HepG2 (cell line): ENCODE data around the gene LTA. TPM values are rescaled to one million over a fixed set of nuclear protein-coding genes. Genes with fewer than 3 reads are reported as not detected.

Experiments
- AHDC1 ChIP-seq: sonication (generic); formaldehyde crosslinking; IDR thresholded peaks from 2 replicates; pipeline ENCODE4 v1.5.1; 2020; ENCODE audit warnings: mild to moderate bottlenecking, missing genetic modification reagents, borderline replicate concordance
- ASH2L ChIP-seq: fragments of 300-600, 200-600 bp; sonication (generic); IDR thresholded peaks from 2 replicates; pipeline ENCODE4 v1.7.0; 2017; ENCODE audit warnings: low read depth, mild to moderate bottlenecking, moderate library complexity, mixed read lengths, low read length; ENCODE audit not compliant: insufficient read length
- CBX2 ChIP-seq, 2 experiments: fragments of 200-600 bp in 1 of 2; sonication (generic); formaldehyde crosslinking in 1 of 2; IDR thresholded peaks; 2 replicates each; pipeline versions ENCODE4 v1.7.0 to v1.8.1; 2018 to 2022; ENCODE audit warnings: low read depth in 2 of 2, low read length in 1 of 2, mild to moderate bottlenecking in 1 of 2, missing genetic modification reagents in 1 of 2
- HNRNPK ChIP-seq: fragments of 200-400 bp; formaldehyde crosslinking; IDR thresholded peaks from 2 replicates; pipeline ENCODE4 v1.6.1; 2018; ENCODE audit warnings: low read length, low read depth, moderate library complexity, mild to moderate bottlenecking; ENCODE audit not compliant: poor library complexity, severe bottlenecking
- HOXA3 ChIP-seq: sonication (generic); formaldehyde crosslinking; IDR thresholded peaks from 2 replicates; pipeline ENCODE4 v1.5.0; 2020; ENCODE audit warnings: missing genetic modification reagents
- NR2F6 ChIP-seq, 2 experiments: IDR thresholded peaks; 2 replicates each; pipeline ENCODE4 v1.6.1; 2016; ENCODE audit warnings: antibody characterized with exemption in 1 of 2, mild to moderate bottlenecking in 1 of 2
- PHF5A ChIP-seq: IDR thresholded peaks from one replicate; pipeline ENCODE4 v1.6.1; 2018; ENCODE audit warnings: low read depth, missing genetic modification reagents; ENCODE audit not compliant: unreplicated experiment
- RFXAP ChIP-seq: sonication (generic); formaldehyde crosslinking; IDR thresholded peaks from 2 replicates; pipeline ENCODE4 v1.4.0; 2020; ENCODE audit warnings: missing genetic modification reagents, borderline replicate concordance
- ZBTB10 ChIP-seq: sonication (generic); formaldehyde crosslinking; IDR thresholded peaks from 2 replicates; pipeline ENCODE4 v1.4.0; 2020; ENCODE audit warnings: missing genetic modification reagents, borderline replicate concordance
- ZC3H13 ChIP-seq: sonication (generic); formaldehyde crosslinking; IDR thresholded peaks from 2 replicates; pipeline ENCODE4 v1.8.1; 2023; ENCODE audit warnings: mild to moderate bottlenecking, missing genetic modification reagents, moderate library complexity
- ZFP1 ChIP-seq: IDR thresholded peaks from 2 replicates; pipeline ENCODE4 v1.6.1; 2016
- ZGPAT ChIP-seq: IDR thresholded peaks from 2 replicates; pipeline ENCODE4 v1.6.1; 2016; ENCODE audit warnings: mild to moderate bottlenecking
- ZNF160 ChIP-seq: sonication (generic); formaldehyde crosslinking; IDR thresholded peaks from 2 replicates; pipeline ENCODE4 v1.8.0; 2022; ENCODE audit warnings: mild to moderate bottlenecking, inconsistent platforms, missing genetic modification reagents
- ZNF256 ChIP-seq: sonication (generic); formaldehyde crosslinking; conservative IDR thresholded peaks from 2 replicates; pipeline ENCODE4 v1.4.0; 2020; ENCODE audit warnings: missing genetic modification reagents
- ZNF329 ChIP-seq: sonication (generic); formaldehyde crosslinking; IDR thresholded peaks from 2 replicates; pipeline ENCODE4 v1.9.0; 2021; ENCODE audit warnings: low read depth, mild to moderate bottlenecking, missing genetic modification reagents
- ZNF331 ChIP-seq: sonication (generic); formaldehyde crosslinking; IDR thresholded peaks from 2 replicates; pipeline ENCODE4 v1.4.0; 2020; ENCODE audit warnings: missing genetic modification reagents
- ZNF713 ChIP-seq: sonication (generic); formaldehyde crosslinking; IDR thresholded peaks from 2 replicates; pipeline ENCODE4 v1.4.0; 2020; ENCODE audit warnings: mild to moderate bottlenecking, missing genetic modification reagents
- ZNF782 ChIP-seq: sonication (generic); formaldehyde crosslinking; IDR thresholded peaks from 2 replicates; pipeline ENCODE4 v1.4.0; 2020; ENCODE audit warnings: missing genetic modification reagents, mild to moderate bottlenecking, borderline replicate concordance
- ZNF788 ChIP-seq: sonication (generic); formaldehyde crosslinking; IDR thresholded peaks from 2 replicates; pipeline ENCODE4 v1.5.0; 2020; ENCODE audit warnings: mild to moderate bottlenecking, missing genetic modification reagents, borderline replicate concordance
- polyA plus RNA-seq, 8 experiments: library from polyadenylated mRNA; depleted of rRNA in 3 of 8; stranded (reverse) in 7 of 8; unstranded in 1 of 8; fragments of >200 nt; fragmentation: Illumina TruSeq in 4 of 8; extraction: Trizol in 4 of 8; gene quantifications; 2 replicates each; pipeline versions ENCODE4 v1.2.1 to v1.2.3, GENCODE V29; 2011 to 2016; ENCODE audit warnings: low read depth in 4 of 8, missing spikeins in 1 of 8, mixed read lengths in 1 of 8; ENCODE audit not compliant: insufficient read depth in 1 of 8
- total RNA-seq, 5 experiments: library from RNA; depleted of rRNA; stranded (reverse); fragments of >200 nt; fragmentation: Illumina TruSeq; extraction: Trizol; gene quantifications; 2 replicates each; pipeline ENCODE4 v1.2.3, GENCODE V29; 2016; ENCODE audit warnings: low read depth in 1 of 5

Gene LTA
- total and polyA plus RNA-seq, 2 of the 13 experiments (the other 11 are each of a cell fraction or from before 2014, with no cell fraction given), result 0.09 TPM; not detected in 1

GRCh38 chr6:31580807-31581433 lies 8.8 kb downstream of the LTA start (continued):
- peak; percentile 38 for TF ChIP-seq HNRNPK
- no peak for TF ChIP-seq ZNF329 (CRISPR knock-in tag)
- 0 out of 2 replicates have a peak, but pooled peaks have one; percentile 2 for TF ChIP-seq ZFP1 (CRISPR knock-in tag)
- TF ChIP-seq ZC3H13 (CRISPR knock-in tag), result peak; percentile 22; the same call in 1 of the 2 replicates
- no peak for TF ChIP-seq ASH2L
- peak; percentile 80; the same call in 1 of the 2 replicates for TF ChIP-seq ZNF788
- TF ChIP-seq ZBTB10 (CRISPR knock-in tag), result peak; percentile 86; the same call in 1 of the 2 replicates
- TF ChIP-seq NR2F6 (IDR thresholded peaks at IDR 0.05), result peak; percentile 9; the same call in 1 of the 2 replicates
- TF ChIP-seq NR2F6 (CRISPR knock-in tag; IDR thresholded peaks at IDR 0.05), result 0 out of 2 replicates have a peak, but pooled peaks have one; percentile 9
- 0 out of 2 replicates have a peak, but pooled peaks have one; percentile 19 for TF ChIP-seq RFXAP (CRISPR knock-in tag)
- TF ChIP-seq PHF5A, result no peak
- TF ChIP-seq ZNF782 (CRISPR knock-in tag), result peak; percentile 27; the same call in 1 of the 2 replicates
- no peak for TF ChIP-seq AHDC1
- TF ChIP-seq ZNF331 (CRISPR knock-in tag), result peak; percentile 86; the same call in 1 of the 2 replicates
- TF ChIP-seq ZNF256 (CRISPR knock-in tag), result no peak
- TF ChIP-seq ZNF713 (CRISPR knock-in tag), result 0 out of 2 replicates have a peak, but pooled peaks have one; percentile 43
- TF ChIP-seq ZGPAT, result peak; percentile 91
- peak; percentile 52; the same call in 1 of the 2 replicates for TF ChIP-seq HOXA3 (CRISPR knock-in tag)
- TF ChIP-seq CBX2 (IDR thresholded peaks at IDR 0.05; ENCODE audit: low read depth, low read length), result no peak
- TF ChIP-seq CBX2 (CRISPR knock-in tag; IDR thresholded peaks at IDR 0.05; ENCODE audit: low read depth), result peak; percentile 25; the same call in 1 of the 2 replicates
- peak; percentile 27; the same call in 1 of the 2 replicates for TF ChIP-seq ZNF160
